SK-MEL-5 (cell line): ENCODE results near the gene CDK5. TPM values are rescaled to one million over a fixed set of nuclear protein-coding genes. Genes with fewer than 3 reads are reported as not detected.

Source experiments
- DNase-seq: peaks from one replicate; pipeline ENCODE4 v3.0.0-alpha.2; 2016; ENCODE audit warnings: low read depth, low spot score
- in situ Hi-C: cut with HindIII; loops from 2 replicates; pipeline ENCODE4 v1.10.0; 2016; ENCODE audit warnings: low sequenced_read_pairs, high pct_unique_total_duplicates, low pct_unique_long_range_greater_than_20kb
- polyA plus RNA-seq, 2 experiments: library from polyadenylated mRNA; depleted of rRNA; stranded (reverse); fragments of >200 nt; gene quantifications; 2 replicates each; pipeline ENCODE4 v1.2.3, GENCODE V29; 2015
- total RNA-seq: library from RNA; depleted of rRNA; stranded (reverse); fragments of >200 nt; shearing (Covaris generic); gene quantifications from 2 replicates; pipeline ENCODE4 v1.2.3, GENCODE V29; 2014; rRNA removed

The CDK5 gene
- total RNA-seq: 80.8 TPM in 2 replicates
- polyA plus RNA-seq (2015; cell fraction: cytosol; rRNA removed): 61.8 and 66.3 TPM in 2 replicates
- polyA plus RNA-seq (2015; cell fraction: nucleus; rRNA removed): 23.7 and 28.3 TPM in 2 replicates

- in situ Hi-C loops: no loop called here
- DNase-seq: no peak
These were observed at the start of gene CDK5 for GRCh38 chr7:151057506-151057988. TSS of gene CDK5 (minus strand) at chr7:151057897. CDS start at chr7:151057848, 49 bp downstream.

GRCh38 chr7:151104411-151105235, 46.9 kb upstream of the CDK5 start:
- DNase-seq: no peak
- in situ Hi-C loops: no loop called here

GRCh38 chr7:151103973-151104372, 46.3 kb upstream of the CDK5 start:
- DNase-seq: no peak
- in situ Hi-C loops: no loop called here

- DNase-seq: no peak
- in situ Hi-C loops: no loop called here
These were observed 45.3 kb upstream of the CDK5 start for GRCh38 chr7:151102991-151103390.

- no peak for DNase-seq
- in situ Hi-C loops: no loop called here
These were observed 44.1 kb upstream of the CDK5 start for GRCh38 chr7:151101621-151102396.

GRCh38 chr7:151100921-151101320, 43.2 kb upstream of the CDK5 start:
- in situ Hi-C loops: no loop called here

GRCh38 chr7:151099486-151100211, 42.0 kb upstream of the CDK5 start:
- in situ Hi-C loops: no loop called here
- DNase-seq: no peak

More at GRCh38 chr7:151100921-151101320, 43.2 kb upstream of the CDK5 start:
- DNase-seq: no peak

GRCh38 chr7:151095828-151096475, 38.3 kb upstream of the CDK5 start:
- in situ Hi-C loops: no loop called here
- DNase-seq: no peak

- in situ Hi-C loops: no loop called here
- no peak for DNase-seq
These were observed 37.6 kb upstream of the CDK5 start for GRCh38 chr7:151095123-151095797.

- in situ Hi-C loops: no loop called here
- DNase-seq: no peak
These were observed 37.0 kb upstream of the CDK5 start for GRCh38 chr7:151094675-151095074.

- no peak for DNase-seq
- in situ Hi-C loops: no loop called here
These were observed 36.1 kb upstream of the CDK5 start for GRCh38 chr7:151093748-151094147.

GRCh38 chr7:151091988-151092387, 34.3 kb upstream of the CDK5 start:
- DNase-seq: no peak
- in situ Hi-C loops: no loop called here

GRCh38 chr7:151091431-151091830, 33.7 kb upstream of the CDK5 start:
- in situ Hi-C loops: no loop called here
- peak; percentile 70 for DNase-seq

- no peak for DNase-seq
- in situ Hi-C loops: no loop called here
These were observed 33.3 kb upstream of the CDK5 start for GRCh38 chr7:151091003-151091402.

GRCh38 chr7:151089893-151090730, 32.4 kb upstream of the CDK5 start:
- no peak for DNase-seq
- in situ Hi-C loops: no loop called here
